DOHH2 (cell line): Measurements from ENCODE around the gene MED13L.

Experiments used
- H3F3A ChIP-seq: fragments of 200-600 bp; sonication (generic), shearing (Covaris generic); 2 replicates; pipeline ENCODE4 v1.6.0; 2016; ENCODE audit warnings: antibody characterized with exemption, mild to moderate bottlenecking; ENCODE audit not compliant: control insufficient read depth, insufficient read depth
- H3K27ac ChIP-seq: fragments of 200-600 bp; sonication (generic); 2 replicates; pipeline ENCODE4 v1.5.1; 2014; ENCODE audit warnings: low read depth, mild to moderate bottlenecking, low read length, moderate library complexity
- H3K27me3 ChIP-seq: fragments of 200-600 bp; sonication (generic); 2 replicates; pipeline ENCODE4 v1.6.1; 2014; ENCODE audit warnings: mild to moderate bottlenecking, low read length, mixed read lengths; ENCODE audit not compliant: control insufficient read depth
- H3K36me3 ChIP-seq: fragments of 200-600 bp; sonication (generic); 2 replicates; pipeline ENCODE4 v1.6.1; 2014; ENCODE audit warnings: mild to moderate bottlenecking, low read length, moderate library complexity, mixed read lengths; ENCODE audit not compliant: control insufficient read depth
- H3K4me1 ChIP-seq: fragments of 200-600 bp; sonication (generic); 2 replicates; pipeline ENCODE4 v1.6.1; 2014; ENCODE audit warnings: mild to moderate bottlenecking, low read length, mixed read lengths; ENCODE audit not compliant: control insufficient read depth
- H3K4me2 ChIP-seq: fragments of 200-600 bp; sonication (generic); 2 replicates; pipeline ENCODE4 v1.6.0; 2014; ENCODE audit warnings: mild to moderate bottlenecking, low read length, moderate library complexity
- H3K4me3 ChIP-seq: fragments of 200-600 bp; sonication (generic); 2 replicates; pipeline ENCODE4 v1.5.1; 2014; ENCODE audit warnings: mild to moderate bottlenecking, low read length, mixed read lengths
- H3K79me2 ChIP-seq: fragments of 200-600 bp; sonication (generic); 2 replicates; pipeline ENCODE4 v1.6.1; 2014; ENCODE audit warnings: mild to moderate bottlenecking, low read length, mixed read lengths; ENCODE audit not compliant: control insufficient read depth
- H3K9me2 ChIP-seq: fragments of 200-600 bp; sonication (generic); replicated peaks from 2 replicates; pipeline ENCODE4 v1.6.1; 2014; ENCODE audit warnings: mild to moderate bottlenecking, low read length, mixed read lengths; ENCODE audit not compliant: control insufficient read depth
- H3K9me3 ChIP-seq: fragments of 200-600 bp; sonication (generic); 2 replicates; pipeline ENCODE4 v1.6.1; 2014; ENCODE audit warnings: antibody characterized with exemption, low read length, mixed read lengths; ENCODE audit not compliant: control insufficient read depth, insufficient read depth
- H4K20me1 ChIP-seq: fragments of 200-600 bp; sonication (generic); 2 replicates; pipeline ENCODE4 v1.6.0; 2014; ENCODE audit warnings: low read depth, mild to moderate bottlenecking, antibody characterized with exemption, low read length, moderate library complexity; ENCODE audit not compliant: control insufficient read depth, insufficient read depth
- CTCF ChIP-seq: fragments of 200-600 bp; sonication (generic); IDR thresholded peaks from one replicate; pipeline ENCODE4 v1.5.1; 2014; ENCODE audit warnings: antibody characterized with exemption, mild to moderate bottlenecking, low read depth, low read length; ENCODE audit not compliant: poor library complexity, severe bottlenecking
- EZH2phosphoT487 ChIP-seq: fragments of 200-600 bp; sonication (generic); IDR thresholded peaks from 2 replicates; pipeline ENCODE4 v1.6.1; 2017; ENCODE audit warnings: borderline replicate concordance, mild to moderate bottlenecking, antibody characterized with exemption, low read length, moderate library complexity, mixed read lengths

MED13L gene

DNA sequence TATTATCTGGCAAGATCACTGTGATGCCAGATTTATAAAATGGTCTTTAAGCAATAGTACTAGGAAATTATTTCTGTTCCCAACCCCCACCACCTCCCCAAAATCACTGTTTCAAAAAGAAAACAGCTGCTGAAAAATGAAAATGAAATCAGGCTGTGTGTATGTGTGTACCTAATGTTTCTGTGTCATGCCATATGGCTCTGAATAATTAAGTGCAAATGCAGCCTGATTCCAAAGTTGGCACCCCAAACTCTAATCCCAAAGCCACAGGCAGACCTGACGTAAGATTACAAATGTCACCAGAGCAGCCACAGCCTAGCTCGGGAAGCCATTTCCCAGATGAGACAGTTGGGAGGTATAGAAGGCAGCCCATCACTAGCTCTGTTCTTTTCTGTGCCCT lies 175.5 kb downstream of the MED13L start:
- Histone ChIP-seq H3K4me2 (no peak overlapping the region), H3K36me3 (no peaks in the 10 kb centered on the region), H3K27me3 (no peaks in the 10 kb centered on the region), H3K9me2 (no peaks in the 10 kb centered on the region), H3F3A (no peaks in the 10 kb centered on the region), H3K27ac (no peak overlapping the region), H3K9me3 (no peaks in the 10 kb centered on the region), H3K79me2 (no peaks in the 10 kb centered on the region), H3K4me3 (no peak overlapping the region), H4K20me1 (no peaks in the 10 kb centered on the region), H3K4me1 (no peaks in the 10 kb centered on the region)
- no peak for TF ChIP-seq CTCF

- TF ChIP-seq CTCF (no peak), EZH2phosphoT487 (no peak)
- Histone ChIP-seq H3K4me2 (no peak overlapping the region), H3K27me3 (no peaks in the 10 kb centered on the region), H3K9me3 (no peaks in the 10 kb centered on the region), H3K4me1 (no peaks in the 10 kb centered on the region), H3K36me3 (no peaks in the 10 kb centered on the region), H3K27ac (no peak overlapping the region), H3K4me3 (no peak overlapping the region), H3K79me2 (no peaks in the 10 kb centered on the region), H4K20me1 (no peaks in the 10 kb centered on the region), H3F3A (no peaks in the 10 kb centered on the region), H3K9me2 (no peaks in the 10 kb centered on the region)
Observed at GRCh38 chr12:116099652-116100432, 177.7 kb downstream of the MED13L start.

DNA sequence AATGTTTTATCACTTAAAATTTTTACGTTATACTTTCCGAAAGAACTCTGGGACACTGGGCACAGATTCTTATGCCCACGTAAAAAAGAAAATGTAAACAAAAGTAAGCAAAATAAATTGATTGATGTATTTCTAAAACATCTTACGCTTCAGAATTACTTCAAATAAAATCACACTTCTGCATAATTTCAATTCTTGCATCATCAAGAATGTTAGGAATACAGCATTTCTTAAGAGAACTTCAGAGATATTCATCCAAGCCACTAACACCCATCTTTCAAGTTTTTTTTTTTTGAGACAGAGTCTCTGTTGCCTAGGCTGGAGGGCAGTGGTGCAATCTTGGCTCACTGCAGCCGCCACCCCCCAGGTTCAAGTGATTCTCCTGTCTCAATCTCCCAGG lies 180.6 kb downstream of the MED13L start:
- Histone ChIP-seq H3K27ac (no peak overlapping the region), H3K4me1 (no peaks in the 10 kb centered on the region), H3K4me2 (no peak overlapping the region), H3K79me2 (no peaks in the 10 kb centered on the region), H4K20me1 (no peaks in the 10 kb centered on the region), H3K9me3 (no peaks in the 10 kb centered on the region), H3K4me3 (no peak overlapping the region), H3K36me3 (no peaks in the 10 kb centered on the region), H3F3A (no peaks in the 10 kb centered on the region), H3K9me2 (no peaks in the 10 kb centered on the region), H3K27me3 (no peaks in the 10 kb centered on the region)
- TF ChIP-seq EZH2phosphoT487, result no peak
- no peak for TF ChIP-seq CTCF
